ENCODE results near the gene PDCD6IP.

GRCh38 chr3:33807191-33807590 lies 8.8 kb downstream of the PDCD6IP start:
- TF ChIP-seq POLR2AphosphoS5 (IDR thresholded peaks at IDR 0.05) = no peak
- TF ChIP-seq POLR2A (IDR thresholded peaks at IDR 0.05) = no peak
- no peak for TF ChIP-seq CTCF (IDR thresholded peaks at IDR 0.05)

All from breast epithelium (tissue), 3 donors.